ENCODE data around the gene IFI27. TPM values are rescaled to one million over a fixed set of nuclear protein-coding genes. Genes with fewer than 3 reads are reported as not detected.

IFI27 gene
- total RNA-seq, 1 experiment from 2014 or later: 2.3 TPM

GRCh38 chr14:94087891-94088290 lies 22.6 kb upstream of the IFI27 start:
- DNase-seq (ENCODE audit: low read depth, low spot score): no peak

DNA sequence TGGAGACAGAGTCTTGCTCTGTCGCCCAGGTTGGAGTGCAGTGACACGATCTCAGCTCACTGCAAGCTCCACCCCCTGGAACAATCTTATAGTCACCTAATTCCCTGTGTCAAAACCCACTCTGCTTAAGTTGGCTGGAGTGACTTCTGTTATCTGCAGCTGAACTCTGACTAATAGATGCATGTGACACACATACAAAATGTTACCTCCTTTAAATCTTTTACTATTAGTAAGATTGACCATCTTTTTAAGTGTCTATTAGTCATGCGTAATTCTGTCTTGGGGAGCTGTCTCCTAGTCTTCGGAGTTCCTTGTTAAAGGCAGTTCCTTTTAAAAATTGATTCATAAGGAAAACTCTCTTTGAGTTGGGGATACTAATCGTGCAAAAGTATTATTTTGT lies 22.0 kb upstream of the IFI27 start:
- ChIA-PET CTCF (no interaction called here), POLR2A (no interaction called here)
- no TSS peak for BruUV-seq (replicated peaks)
- Histone ChIP-seq H3K4me3 (ENCODE audit: low read depth in 2 of 2, low read length in 2 of 2) (no peak overlapping the region), H3K36me3 (ENCODE audit: control insufficient read depth, insufficient read depth, low read length) (no peaks in the 10 kb centered on the region), H3K9me3 (ENCODE audit: control insufficient read depth, insufficient read depth, low read depth, low read length) (no peaks in the 10 kb centered on the region), H3K27ac (ENCODE audit: low read length) (no peak overlapping the region), H3K27me3 (ENCODE audit: control insufficient read depth, insufficient read depth, low read length) (no peaks in the 10 kb centered on the region), H3K4me1 (ENCODE audit: control insufficient read depth, insufficient read depth, low read length) (no peaks in the 10 kb centered on the region)
- intact Hi-C loops (cut with micrococcal nuclease; ENCODE audit: unreplicated experiment): no loop called here
- in situ Hi-C loops (cut with HindIII; ENCODE audit: low pct_unique_long_range_greater_than_20kb, low sequenced_read_pairs): no loop called here
- ATAC-seq (no peak), DNase-seq (ENCODE audit: low read depth, low spot score) (no peak)
- TF ChIP-seq CTCF (IDR thresholded peaks at IDR 0.05): no peak
- no peak for TF ChIP-seq TCF7L2 (IDR thresholded peaks at IDR 0.05; ENCODE audit: low read depth, low read length)
- TF ChIP-seq POLR2AphosphoS5 (IDR thresholded peaks at IDR 0.05; ENCODE audit: low read depth, low read length): no peak
- TF ChIP-seq, protein P1, sequence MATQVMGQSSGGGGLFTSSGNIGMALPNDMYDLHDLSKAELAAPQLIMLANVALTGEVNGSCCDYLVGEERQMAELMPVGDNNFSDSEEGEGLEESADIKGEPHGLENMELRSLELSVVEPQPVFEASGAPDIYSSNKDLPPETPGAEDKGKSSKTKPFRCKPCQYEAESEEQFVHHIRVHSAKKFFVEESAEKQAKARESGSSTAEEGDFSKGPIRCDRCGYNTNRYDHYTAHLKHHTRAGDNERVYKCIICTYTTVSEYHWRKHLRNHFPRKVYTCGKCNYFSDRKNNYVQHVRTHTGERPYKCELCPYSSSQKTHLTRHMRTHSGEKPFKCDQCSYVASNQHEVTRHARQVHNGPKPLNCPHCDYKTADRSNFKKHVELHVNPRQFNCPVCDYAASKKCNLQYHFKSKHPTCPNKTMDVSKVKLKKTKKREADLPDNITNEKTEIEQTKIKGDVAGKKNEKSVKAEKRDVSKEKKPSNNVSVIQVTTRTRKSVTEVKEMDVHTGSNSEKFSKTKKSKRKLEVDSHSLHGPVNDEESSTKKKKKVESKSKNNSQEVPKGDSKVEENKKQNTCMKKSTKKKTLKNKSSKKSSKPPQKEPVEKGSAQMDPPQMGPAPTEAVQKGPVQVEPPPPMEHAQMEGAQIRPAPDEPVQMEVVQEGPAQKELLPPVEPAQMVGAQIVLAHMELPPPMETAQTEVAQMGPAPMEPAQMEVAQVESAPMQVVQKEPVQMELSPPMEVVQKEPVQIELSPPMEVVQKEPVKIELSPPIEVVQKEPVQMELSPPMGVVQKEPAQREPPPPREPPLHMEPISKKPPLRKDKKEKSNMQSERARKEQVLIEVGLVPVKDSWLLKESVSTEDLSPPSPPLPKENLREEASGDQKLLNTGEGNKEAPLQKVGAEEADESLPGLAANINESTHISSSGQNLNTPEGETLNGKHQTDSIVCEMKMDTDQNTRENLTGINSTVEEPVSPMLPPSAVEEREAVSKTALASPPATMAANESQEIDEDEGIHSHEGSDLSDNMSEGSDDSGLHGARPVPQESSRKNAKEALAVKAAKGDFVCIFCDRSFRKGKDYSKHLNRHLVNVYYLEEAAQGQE (IDR thresholded peaks at IDR 0.05; ENCODE audit: insufficient read depth in 1 of 2, low read depth in 2 of 2, low read length in 1 of 2): no peak
- no peak for TF ChIP-seq SIN3A (IDR thresholded peaks at IDR 0.05; ENCODE audit: borderline replicate concordance, insufficient read depth, low read depth, low read length)

More at GRCh38 chr14:94087891-94088290, 22.6 kb upstream of the IFI27 start:
- TF ChIP-seq SIN3A (IDR thresholded peaks at IDR 0.05; ENCODE audit: borderline replicate concordance, insufficient read depth, low read depth, low read length) (no peak), POLR2AphosphoS5 (IDR thresholded peaks at IDR 0.05; ENCODE audit: low read depth, low read length) (no peak), CTCF (IDR thresholded peaks at IDR 0.05) (no peak), TCF7L2 (IDR thresholded peaks at IDR 0.05; ENCODE audit: low read depth, low read length) (no peak)
- TF ChIP-seq, protein P1 (IDR thresholded peaks at IDR 0.05; ENCODE audit: insufficient read depth in 1 of 2, low read depth in 2 of 2, low read length in 1 of 2): no peak
- Histone ChIP-seq H3K4me1 (ENCODE audit: control insufficient read depth, insufficient read depth, low read length) (no peaks in the 10 kb centered on the region), H3K27me3 (ENCODE audit: control insufficient read depth, insufficient read depth, low read length) (no peaks in the 10 kb centered on the region), H3K36me3 (ENCODE audit: control insufficient read depth, insufficient read depth, low read length) (no peaks in the 10 kb centered on the region), H3K9me3 (ENCODE audit: control insufficient read depth, insufficient read depth, low read depth, low read length) (no peaks in the 10 kb centered on the region), H3K4me3 (ENCODE audit: low read depth in 2 of 2, low read length in 2 of 2) (no peak overlapping the region), H3K27ac (ENCODE audit: low read length) (no peak overlapping the region)
- ChIA-PET POLR2A (no interaction called here), CTCF (interaction anchor here (0.7 kb wide), 1 partner anchor 1086 kb away, joined by 7 read pairs; no protein-coding TSS in a partner anchor)
- no peak for ATAC-seq
- BruUV-seq (replicated peaks): no TSS peak
- in situ Hi-C loops (cut with HindIII; ENCODE audit: low pct_unique_long_range_greater_than_20kb, low sequenced_read_pairs): no loop called here
- intact Hi-C loops (cut with micrococcal nuclease; ENCODE audit: unreplicated experiment): no loop called here

Data from Panc1 (cell line).